ENCODE data around the gene MGAM2.

The MGAM2 gene

DNA sequence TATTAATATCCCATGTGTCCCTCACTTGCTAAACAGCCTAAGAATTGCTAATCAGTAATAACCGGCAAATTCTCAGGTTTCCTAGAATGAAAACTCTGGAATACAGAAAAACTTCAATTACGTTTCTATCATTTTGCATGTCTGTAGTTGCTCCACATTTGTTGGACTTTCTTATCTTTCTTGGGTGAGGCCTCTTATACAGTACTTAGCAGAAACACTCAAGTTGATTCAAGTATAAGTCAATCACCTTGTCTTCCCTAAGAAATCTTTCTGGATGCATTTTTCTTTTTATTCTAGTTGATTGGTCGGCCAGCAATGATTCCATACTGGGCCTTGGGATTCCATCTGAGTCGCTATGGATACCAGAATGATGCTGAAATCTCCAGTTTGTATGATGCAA, 61.4 kb downstream of the MGAM2 start:
- H3K36me3 ChIP-seq (ENCODE audit: control insufficient read depth in 2 of 2, insufficient read depth in 2 of 2, low read length in 2 of 2): no peaks in the 10 kb centered on the region

DNA sequence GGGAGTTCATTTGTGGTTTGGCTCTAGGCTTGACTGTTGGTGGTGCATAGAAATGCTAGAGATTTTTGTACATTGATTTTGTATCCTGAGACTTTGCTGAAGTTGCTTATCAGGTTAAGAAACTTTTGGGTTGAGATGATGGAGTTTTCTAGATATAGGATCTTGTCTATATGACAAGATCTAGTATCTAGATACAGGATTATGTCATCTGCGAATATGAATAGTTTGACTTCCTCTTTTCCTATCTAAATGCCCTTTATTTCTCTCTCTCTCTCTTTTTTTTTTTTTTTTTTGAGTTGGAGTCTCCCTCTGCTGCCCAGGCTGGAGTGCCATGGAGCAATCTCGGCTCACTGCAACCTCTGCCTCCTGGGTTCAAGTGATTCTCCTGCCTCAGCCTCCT, 62.9 kb downstream of the MGAM2 start:
- H3K4me1 ChIP-seq (ENCODE audit: control insufficient read depth in 2 of 2, insufficient read depth in 2 of 2, low read length in 2 of 2): no peaks in the 10 kb centered on the region
- H3K9me3 ChIP-seq (ENCODE audit: control insufficient read depth in 2 of 2, low read length in 2 of 2): no peaks in the 10 kb centered on the region
- H3K27me3 ChIP-seq (ENCODE audit: control insufficient read depth in 2 of 2, insufficient read depth in 2 of 2, low read length in 2 of 2): no peaks in the 10 kb centered on the region
- no peaks in the 10 kb centered on the region for H3K36me3 ChIP-seq (ENCODE audit: control insufficient read depth in 2 of 2, insufficient read depth in 2 of 2, low read length in 2 of 2)
- H3K4me3 ChIP-seq (ENCODE audit: low read length in 2 of 2): no peak overlapping the region
- H3K9ac ChIP-seq (ENCODE audit: low read depth in 1 of 2, low read length in 2 of 2): no peak overlapping the region
- H3K27ac ChIP-seq (ENCODE audit: low read depth in 2 of 2, low read length in 2 of 2): no peak overlapping the region

More for the DNA sequence above, 61.4 kb downstream of the MGAM2 start:
- H3K4me3 ChIP-seq (ENCODE audit: low read length in 2 of 2): no peak overlapping the region
- H3K4me1 ChIP-seq (ENCODE audit: control insufficient read depth in 2 of 2, insufficient read depth in 2 of 2, low read length in 2 of 2): no peaks in the 10 kb centered on the region
- H3K9me3 ChIP-seq (ENCODE audit: control insufficient read depth in 2 of 2, low read length in 2 of 2): no peaks in the 10 kb centered on the region
- no peak overlapping the region for H3K9ac ChIP-seq (ENCODE audit: low read depth in 1 of 2, low read length in 2 of 2)
- H3K27ac ChIP-seq (ENCODE audit: low read depth in 2 of 2, low read length in 2 of 2): no peak overlapping the region
- H3K27me3 ChIP-seq (ENCODE audit: control insufficient read depth in 2 of 2, insufficient read depth in 2 of 2, low read length in 2 of 2): no peaks in the 10 kb centered on the region

DNA sequence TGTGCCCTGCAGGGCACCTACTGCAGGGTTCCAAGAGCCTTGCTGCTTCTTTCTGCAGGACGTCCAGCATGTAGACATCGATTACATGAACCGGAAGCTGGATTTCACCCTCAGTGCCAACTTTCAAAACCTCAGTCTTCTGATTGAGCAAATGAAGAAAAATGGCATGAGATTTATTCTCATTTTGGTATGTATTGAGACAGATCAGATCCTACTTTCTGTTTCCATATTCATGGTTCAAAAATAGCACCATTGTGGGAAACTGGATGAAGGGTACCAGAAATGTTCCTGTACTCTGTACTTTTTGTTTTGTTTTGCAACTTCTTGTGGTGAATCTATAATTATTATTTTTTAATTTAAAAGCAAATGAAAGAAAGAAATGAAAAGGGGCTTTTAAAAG, 64.1 kb downstream of the MGAM2 start:
- Histone ChIP-seq H3K4me3 (ENCODE audit: low read length in 2 of 2) (no peak overlapping the region), H3K4me1 (ENCODE audit: control insufficient read depth in 2 of 2, insufficient read depth in 2 of 2, low read length in 2 of 2) (no peaks in the 10 kb centered on the region), H3K36me3 (ENCODE audit: control insufficient read depth in 2 of 2, insufficient read depth in 2 of 2, low read length in 2 of 2) (no peaks in the 10 kb centered on the region), H3K27me3 (ENCODE audit: control insufficient read depth in 2 of 2, insufficient read depth in 2 of 2, low read length in 2 of 2) (no peaks in the 10 kb centered on the region), H3K9ac (ENCODE audit: low read depth in 1 of 2, low read length in 2 of 2) (no peak overlapping the region), H3K27ac (ENCODE audit: low read depth in 2 of 2, low read length in 2 of 2) (no peak overlapping the region), H3K9me3 (ENCODE audit: control insufficient read depth in 2 of 2, low read length in 2 of 2) (no peaks in the 10 kb centered on the region)

DNA sequence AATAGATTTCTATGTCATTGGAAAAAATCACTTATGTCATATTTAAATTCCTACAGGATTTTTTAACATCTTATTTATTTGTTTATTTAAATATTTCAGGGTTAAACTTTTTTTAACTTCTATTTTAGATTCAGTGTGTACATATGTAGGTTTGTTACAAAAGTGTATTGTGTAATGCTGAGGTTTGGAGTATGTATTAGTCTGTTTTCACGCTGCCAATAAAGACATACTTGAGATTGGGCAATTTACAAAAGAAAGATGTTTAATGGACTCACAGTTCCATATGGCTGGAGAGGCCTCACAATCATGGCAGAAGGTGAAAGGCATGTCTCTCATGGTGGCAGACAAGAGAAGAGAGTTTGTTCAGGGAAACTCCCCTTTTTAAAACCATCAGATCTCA, 65.4 kb downstream of the MGAM2 start:
- H3K9me3 ChIP-seq (ENCODE audit: control insufficient read depth in 2 of 2, low read length in 2 of 2): no peaks in the 10 kb centered on the region
- H3K4me3 ChIP-seq (ENCODE audit: low read length in 2 of 2): no peak overlapping the region
- no peaks in the 10 kb centered on the region for H3K27me3 ChIP-seq (ENCODE audit: control insufficient read depth in 2 of 2, insufficient read depth in 2 of 2, low read length in 2 of 2)
- no peaks in the 10 kb centered on the region for H3K36me3 ChIP-seq (ENCODE audit: control insufficient read depth in 2 of 2, insufficient read depth in 2 of 2, low read length in 2 of 2)
- no peak overlapping the region for H3K27ac ChIP-seq (ENCODE audit: low read depth in 2 of 2, low read length in 2 of 2)
- no peaks in the 10 kb centered on the region for H3K4me1 ChIP-seq (ENCODE audit: control insufficient read depth in 2 of 2, insufficient read depth in 2 of 2, low read length in 2 of 2)
- no peak overlapping the region for H3K9ac ChIP-seq (ENCODE audit: low read depth in 1 of 2, low read length in 2 of 2)

DNA sequence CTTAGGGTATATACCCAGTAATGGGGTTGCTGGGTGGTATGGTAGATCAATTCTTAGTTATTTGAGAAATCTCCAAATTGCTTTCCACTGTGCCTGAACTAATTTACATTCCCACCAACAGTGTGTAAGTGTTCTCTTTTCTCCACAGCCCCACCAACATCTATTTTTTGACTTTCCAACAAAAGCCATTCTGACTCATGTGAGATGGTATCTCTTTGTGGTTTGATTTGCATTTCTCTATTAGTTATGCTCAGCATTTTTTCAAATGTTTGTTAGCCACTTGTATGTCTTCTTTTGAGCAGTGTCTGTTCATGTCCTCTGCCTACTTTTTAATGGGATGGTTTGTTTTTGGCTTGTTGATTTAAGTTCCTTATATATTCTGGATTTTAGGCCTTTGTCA, 66.4 kb downstream of the MGAM2 start:
- no peak overlapping the region for H3K27ac ChIP-seq (ENCODE audit: low read depth in 2 of 2, low read length in 2 of 2)
- H3K27me3 ChIP-seq (ENCODE audit: control insufficient read depth in 2 of 2, insufficient read depth in 2 of 2, low read length in 2 of 2): no peaks in the 10 kb centered on the region
- no peaks in the 10 kb centered on the region for H3K4me1 ChIP-seq (ENCODE audit: control insufficient read depth in 2 of 2, insufficient read depth in 2 of 2, low read length in 2 of 2)
- no peaks in the 10 kb centered on the region for H3K36me3 ChIP-seq (ENCODE audit: control insufficient read depth in 2 of 2, insufficient read depth in 2 of 2, low read length in 2 of 2)
- H3K9ac ChIP-seq (ENCODE audit: low read depth in 1 of 2, low read length in 2 of 2): no peak overlapping the region
- H3K4me3 ChIP-seq (ENCODE audit: low read length in 2 of 2): no peak overlapping the region
- H3K9me3 ChIP-seq (ENCODE audit: control insufficient read depth in 2 of 2, low read length in 2 of 2): no peaks in the 10 kb centered on the region

DNA sequence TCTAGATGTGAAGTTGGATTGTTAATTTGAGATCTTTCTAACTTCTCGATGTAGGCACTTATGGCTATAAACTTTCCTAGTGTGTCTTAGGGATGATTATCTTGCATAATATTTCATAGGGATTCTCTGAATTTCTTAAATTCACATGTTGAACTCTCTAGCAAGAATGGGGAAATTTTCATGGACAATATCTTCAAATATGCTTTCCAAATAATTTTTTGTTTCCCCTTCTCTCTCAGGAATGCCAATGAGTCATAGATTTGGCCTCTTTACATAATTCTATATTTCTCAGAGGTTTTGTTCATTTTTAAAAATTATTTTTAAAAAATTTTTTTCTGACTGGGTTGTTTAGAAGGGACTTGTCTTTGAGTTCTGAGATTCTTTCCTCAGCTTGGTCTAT, 68.9 kb downstream of the MGAM2 start:
- Histone ChIP-seq H3K4me3 (ENCODE audit: low read length in 2 of 2) (no peak overlapping the region), H3K9me3 (ENCODE audit: control insufficient read depth in 2 of 2, low read length in 2 of 2) (no peaks in the 10 kb centered on the region), H3K27ac (ENCODE audit: low read depth in 2 of 2, low read length in 2 of 2) (no peak overlapping the region), H3K4me1 (ENCODE audit: control insufficient read depth in 2 of 2, insufficient read depth in 2 of 2, low read length in 2 of 2) (no peaks in the 10 kb centered on the region), H3K9ac (ENCODE audit: low read depth in 1 of 2, low read length in 2 of 2) (no peak overlapping the region), H3K27me3 (ENCODE audit: control insufficient read depth in 2 of 2, insufficient read depth in 2 of 2, low read length in 2 of 2) (no peaks in the 10 kb centered on the region), H3K36me3 (ENCODE audit: control insufficient read depth in 2 of 2, insufficient read depth in 2 of 2, low read length in 2 of 2) (no peaks in the 10 kb centered on the region)

DNA sequence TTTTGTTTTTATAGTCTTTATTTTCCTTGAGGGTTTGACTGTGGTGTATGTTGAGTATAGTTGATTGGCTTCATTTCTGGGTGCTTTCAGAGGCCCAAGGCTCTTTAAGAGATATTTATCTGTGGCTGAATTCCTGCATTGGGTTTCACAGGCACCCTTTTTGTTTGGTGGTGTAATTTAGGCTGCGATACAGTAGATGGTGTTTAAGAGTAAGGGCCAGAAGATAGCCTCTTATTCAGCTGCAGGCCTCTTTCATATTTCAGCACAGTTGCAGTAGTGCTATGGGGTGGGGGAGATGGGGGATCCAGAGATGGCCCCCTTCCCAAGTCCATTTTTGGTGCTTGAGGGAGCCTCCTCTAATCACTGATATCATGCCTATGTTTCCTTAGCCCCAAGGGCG, 69.7 kb downstream of the MGAM2 start:
- no peaks in the 10 kb centered on the region for H3K9me3 ChIP-seq (ENCODE audit: control insufficient read depth in 2 of 2, low read length in 2 of 2)

DNA sequence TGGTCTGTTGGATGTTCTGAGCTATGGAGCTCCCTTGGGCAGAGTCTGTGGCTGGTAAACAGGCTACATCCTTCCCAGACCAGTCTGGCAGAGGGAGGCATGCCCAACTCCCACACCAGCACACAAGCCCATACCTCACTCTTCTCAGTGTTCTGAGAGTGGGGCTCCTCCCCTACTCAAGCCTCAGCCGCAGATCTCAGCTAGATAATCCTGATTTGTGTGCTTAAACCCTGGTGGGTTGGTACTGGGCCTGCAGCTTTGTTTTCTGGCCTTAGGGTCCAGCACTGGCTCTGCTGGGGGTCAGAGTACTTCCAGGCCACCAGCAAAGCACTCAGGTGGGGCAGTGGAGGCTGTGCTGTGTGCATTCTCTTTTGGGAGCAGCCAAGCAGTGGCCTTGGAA, 70.4 kb downstream of the MGAM2 start:
- Histone ChIP-seq H3K27me3 (ENCODE audit: control insufficient read depth in 2 of 2, insufficient read depth in 2 of 2, low read length in 2 of 2) (no peaks in the 10 kb centered on the region), H3K9ac (ENCODE audit: low read depth in 1 of 2, low read length in 2 of 2) (no peak overlapping the region), H3K27ac (ENCODE audit: low read depth in 2 of 2, low read length in 2 of 2) (no peak overlapping the region), H3K4me1 (ENCODE audit: control insufficient read depth in 2 of 2, insufficient read depth in 2 of 2, low read length in 2 of 2) (no peaks in the 10 kb centered on the region), H3K36me3 (ENCODE audit: control insufficient read depth in 2 of 2, insufficient read depth in 2 of 2, low read length in 2 of 2) (no peaks in the 10 kb centered on the region), H3K9me3 (ENCODE audit: control insufficient read depth in 2 of 2, low read length in 2 of 2) (no peaks in the 10 kb centered on the region), H3K4me3 (ENCODE audit: low read length in 2 of 2) (no peak overlapping the region)

More for the DNA sequence above, 69.7 kb downstream of the MGAM2 start:
- no peak overlapping the region for H3K4me3 ChIP-seq (ENCODE audit: low read length in 2 of 2)
- H3K4me1 ChIP-seq (ENCODE audit: control insufficient read depth in 2 of 2, insufficient read depth in 2 of 2, low read length in 2 of 2): no peaks in the 10 kb centered on the region
- no peak overlapping the region for H3K9ac ChIP-seq (ENCODE audit: low read depth in 1 of 2, low read length in 2 of 2)
- no peaks in the 10 kb centered on the region for H3K36me3 ChIP-seq (ENCODE audit: control insufficient read depth in 2 of 2, insufficient read depth in 2 of 2, low read length in 2 of 2)
- H3K27me3 ChIP-seq (ENCODE audit: control insufficient read depth in 2 of 2, insufficient read depth in 2 of 2, low read length in 2 of 2): no peaks in the 10 kb centered on the region
- H3K27ac ChIP-seq (ENCODE audit: low read depth in 2 of 2, low read length in 2 of 2): no peak overlapping the region

DNA sequence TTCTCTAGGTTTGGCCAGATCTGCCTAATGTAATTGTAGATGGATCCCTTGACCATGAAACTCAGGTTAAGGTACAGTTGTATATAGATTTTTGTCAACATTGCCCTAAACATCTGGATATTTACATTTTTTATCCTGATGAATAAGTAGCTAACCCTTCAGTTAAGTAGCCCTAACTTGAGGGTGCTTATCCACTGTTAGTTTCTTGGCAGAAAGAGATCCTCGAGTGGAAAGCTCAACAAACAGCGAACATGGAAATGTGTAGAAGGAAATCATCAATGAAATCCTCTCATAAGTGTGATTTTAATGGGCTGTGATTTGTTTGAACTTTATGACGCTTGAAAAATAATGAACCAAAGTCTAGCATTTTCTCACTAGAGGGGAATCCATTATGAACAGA, 73.6 kb downstream of the MGAM2 start:
- no peaks in the 10 kb centered on the region for H3K27me3 ChIP-seq (ENCODE audit: control insufficient read depth in 2 of 2, insufficient read depth in 2 of 2, low read length in 2 of 2)
- no peak overlapping the region for H3K9ac ChIP-seq (ENCODE audit: low read depth in 1 of 2, low read length in 2 of 2)
- H3K27ac ChIP-seq (ENCODE audit: low read depth in 2 of 2, low read length in 2 of 2): no peak overlapping the region
- no peaks in the 10 kb centered on the region for H3K4me1 ChIP-seq (ENCODE audit: control insufficient read depth in 2 of 2, insufficient read depth in 2 of 2, low read length in 2 of 2)
- no peak overlapping the region for H3K4me3 ChIP-seq (ENCODE audit: low read length in 2 of 2)
- no peaks in the 10 kb centered on the region for H3K9me3 ChIP-seq (ENCODE audit: control insufficient read depth in 2 of 2, low read length in 2 of 2)
- no peaks in the 10 kb centered on the region for H3K36me3 ChIP-seq (ENCODE audit: control insufficient read depth in 2 of 2, insufficient read depth in 2 of 2, low read length in 2 of 2)

DNA sequence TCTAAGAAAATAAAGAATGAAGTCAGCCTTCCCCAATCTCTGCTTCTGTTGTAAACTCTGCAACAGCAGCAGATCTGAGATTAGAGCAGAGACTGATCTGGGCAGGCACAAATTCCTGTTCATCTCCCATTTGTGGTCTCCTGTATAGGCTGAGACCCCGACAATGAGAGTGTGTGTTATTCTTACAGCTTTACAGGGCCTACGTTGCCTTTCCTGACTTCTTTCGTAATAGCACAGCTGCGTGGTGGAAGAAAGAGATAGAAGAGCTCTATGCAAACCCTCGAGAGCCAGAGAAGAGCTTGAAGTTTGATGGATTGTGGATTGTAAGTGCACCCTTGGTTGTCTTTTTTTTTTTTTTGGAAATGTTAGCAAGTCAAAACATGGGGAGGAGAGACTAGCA, 74.3 kb downstream of the MGAM2 start:
- no peaks in the 10 kb centered on the region for H3K4me1 ChIP-seq (ENCODE audit: control insufficient read depth in 2 of 2, insufficient read depth in 2 of 2, low read length in 2 of 2)
- H3K4me3 ChIP-seq (ENCODE audit: low read length in 2 of 2): no peak overlapping the region
- H3K36me3 ChIP-seq (ENCODE audit: control insufficient read depth in 2 of 2, insufficient read depth in 2 of 2, low read length in 2 of 2): no peaks in the 10 kb centered on the region
- no peak overlapping the region for H3K9ac ChIP-seq (ENCODE audit: low read depth in 1 of 2, low read length in 2 of 2)
- H3K9me3 ChIP-seq (ENCODE audit: control insufficient read depth in 2 of 2, low read length in 2 of 2): no peaks in the 10 kb centered on the region
- H3K27me3 ChIP-seq (ENCODE audit: control insufficient read depth in 2 of 2, insufficient read depth in 2 of 2, low read length in 2 of 2): no peaks in the 10 kb centered on the region
- H3K27ac ChIP-seq (ENCODE audit: low read depth in 2 of 2, low read length in 2 of 2): no peak overlapping the region

DNA sequence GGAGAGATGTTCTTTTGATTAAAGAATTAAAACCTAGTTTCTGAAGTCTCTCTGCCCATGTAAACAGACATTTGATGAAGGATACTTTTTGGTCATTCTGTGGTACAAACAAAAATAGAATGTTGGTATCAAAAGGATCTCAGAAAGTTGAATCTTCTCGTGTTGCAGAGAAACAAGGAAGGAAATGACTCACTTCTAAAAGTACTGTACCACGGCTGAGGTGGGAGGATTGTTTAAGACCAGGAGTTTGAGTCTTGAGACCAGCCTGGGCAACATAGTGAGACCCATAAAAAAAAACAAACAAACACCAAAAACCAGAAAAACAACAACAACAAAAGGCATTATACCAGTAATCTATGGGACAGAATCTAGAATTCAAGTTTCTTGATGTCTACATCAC, 76.6 kb downstream of the MGAM2 start:
- no peak overlapping the region for H3K27ac ChIP-seq (ENCODE audit: low read depth in 2 of 2, low read length in 2 of 2)
- H3K36me3 ChIP-seq (ENCODE audit: control insufficient read depth in 2 of 2, insufficient read depth in 2 of 2, low read length in 2 of 2): no peaks in the 10 kb centered on the region
- no peak overlapping the region for H3K9ac ChIP-seq (ENCODE audit: low read depth in 1 of 2, low read length in 2 of 2)
- H3K4me3 ChIP-seq (ENCODE audit: low read length in 2 of 2): no peak overlapping the region
- H3K9me3 ChIP-seq (ENCODE audit: control insufficient read depth in 2 of 2, low read length in 2 of 2): no peaks in the 10 kb centered on the region
- no peaks in the 10 kb centered on the region for H3K27me3 ChIP-seq (ENCODE audit: control insufficient read depth in 2 of 2, insufficient read depth in 2 of 2, low read length in 2 of 2)
- H3K4me1 ChIP-seq (ENCODE audit: control insufficient read depth in 2 of 2, insufficient read depth in 2 of 2, low read length in 2 of 2): no peaks in the 10 kb centered on the region

Measured in mucosa of rectum (tissue), 2 donors.